NT2/D1 (cell line): Measurements from ENCODE around the gene APC.

Experiments used
- DNase-seq: peaks from one replicate; pipeline ENCODE4 v3.0.0-alpha.2; 2011; ENCODE audit warnings: low read depth, low spot score
- H3K27me3 ChIP-seq: 2 replicates; pipeline ENCODE4 v1.6.0; 2011; ENCODE audit warnings: mild to moderate bottlenecking; ENCODE audit not compliant: insufficient read length, insufficient read depth
- H3K36me3 ChIP-seq: 2 replicates; pipeline ENCODE4 v1.6.1; 2011; ENCODE audit warnings: mild to moderate bottlenecking, low read length, mixed read lengths; ENCODE audit not compliant: insufficient read depth, insufficient read length
- H3K4me1 ChIP-seq: 2 replicates; pipeline ENCODE4 v1.5.1; 2011; ENCODE audit not compliant: insufficient read depth, insufficient read length
- H3K4me3 ChIP-seq: 2 replicates; pipeline ENCODE4 v1.5.1; 2011; ENCODE audit warnings: low read depth; ENCODE audit not compliant: insufficient read length
- H3K9ac ChIP-seq: 2 replicates; pipeline ENCODE4 v1.6.0; 2011; ENCODE audit warnings: low read depth; ENCODE audit not compliant: insufficient read length
- H3K9me3 ChIP-seq: 2 replicates; pipeline ENCODE4 v1.5.1; 2011; ENCODE audit warnings: mild to moderate bottlenecking, low read length; ENCODE audit not compliant: insufficient read depth
- SUZ12 ChIP-seq: IDR thresholded peaks from 2 replicates; pipeline ENCODE4 v1.6.1; 2011; ENCODE audit not compliant: insufficient read length, insufficient read depth; ENCODE audit errors: extremely low read depth
- YY1 ChIP-seq: IDR thresholded peaks from 2 replicates; pipeline ENCODE4 v1.6.1; 2011; ENCODE audit not compliant: insufficient read length, insufficient read depth
- ZNF274 ChIP-seq: IDR thresholded peaks from 2 replicates; pipeline ENCODE4 v1.6.1; 2011; ENCODE audit warnings: mild to moderate bottlenecking, low read depth, low read length

The APC gene

GRCh38 chr5:112694853-112695709 lies 42.6 kb upstream of the APC start:
- Histone ChIP-seq H3K27me3 (no peaks in the 10 kb centered on the region), H3K9me3 (no peaks in the 10 kb centered on the region), H3K36me3 (no peaks in the 10 kb centered on the region), H3K4me3 (no peak overlapping the region), H3K4me1 (no peaks in the 10 kb centered on the region), H3K9ac (no peak overlapping the region)
- no peak for DNase-seq
- no peak for TF ChIP-seq YY1
- no peak for TF ChIP-seq SUZ12

DNA sequence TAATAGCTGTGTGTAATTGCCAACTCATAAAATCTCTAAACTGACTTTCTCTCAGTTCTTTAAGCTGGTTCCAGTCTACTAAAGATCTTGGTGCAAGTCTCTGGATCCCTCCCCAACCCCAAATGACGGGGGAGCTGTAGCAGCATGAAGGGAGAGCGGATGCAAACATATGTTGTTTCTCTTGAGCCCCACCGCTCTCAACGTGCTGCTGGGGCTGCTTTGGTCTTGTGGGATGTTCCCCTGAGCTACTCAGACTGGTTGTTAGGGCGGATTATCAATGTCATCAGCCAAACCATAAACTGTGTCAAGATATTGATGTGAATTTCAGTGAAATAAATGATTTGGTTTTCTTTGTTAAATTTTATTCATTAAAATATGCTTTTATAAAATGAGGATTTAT lies 40.9 kb upstream of the APC start:
- no peaks in the 10 kb centered on the region for H3K36me3 ChIP-seq
- no peaks in the 10 kb centered on the region for H3K4me1 ChIP-seq
- no peak for DNase-seq
- no peak overlapping the region for H3K4me3 ChIP-seq
- H3K27me3 ChIP-seq: no peaks in the 10 kb centered on the region
- no peaks in the 10 kb centered on the region for H3K9me3 ChIP-seq
- TF ChIP-seq ZNF274 (no peak), SUZ12 (no peak), YY1 (no peak)
- no peak overlapping the region for H3K9ac ChIP-seq

- Histone ChIP-seq H3K9ac (no peak overlapping the region), H3K4me1 (no peaks in the 10 kb centered on the region), H3K36me3 (no peaks in the 10 kb centered on the region), H3K27me3 (no peaks in the 10 kb centered on the region), H3K9me3 (no peaks in the 10 kb centered on the region), H3K4me3 (no peak overlapping the region)
- no peak for DNase-seq
- TF ChIP-seq SUZ12 (no peak), YY1 (no peak), ZNF274 (no peak)
Measured at GRCh38 chr5:112697322-112697721, 40.4 kb upstream of the APC start.

DNA sequence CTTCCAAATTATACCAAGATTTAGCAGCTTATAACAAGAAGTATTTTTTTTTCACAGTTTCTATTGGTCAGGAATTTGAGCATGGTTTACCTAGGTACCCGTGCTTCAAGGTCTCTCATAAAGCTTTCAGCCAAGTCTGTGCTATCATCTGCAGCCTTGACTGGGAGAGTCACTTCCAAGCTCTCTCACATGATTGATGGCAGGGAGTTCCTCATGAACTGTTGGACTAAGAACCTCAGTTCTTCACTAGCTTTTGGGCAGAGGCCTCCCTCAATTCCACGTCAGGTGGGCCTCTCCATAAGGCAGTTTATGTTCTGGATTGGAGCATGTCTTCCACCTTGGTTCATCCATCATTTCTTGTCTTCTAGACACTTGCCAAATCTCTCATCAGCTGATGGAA lies 39.9 kb upstream of the APC start:
- no peak overlapping the region for H3K4me3 ChIP-seq
- no peaks in the 10 kb centered on the region for H3K4me1 ChIP-seq
- H3K27me3 ChIP-seq: no peaks in the 10 kb centered on the region
- DNase-seq: no peak
- no peak overlapping the region for H3K9ac ChIP-seq
- H3K9me3 ChIP-seq: no peaks in the 10 kb centered on the region
- H3K36me3 ChIP-seq: no peaks in the 10 kb centered on the region
- TF ChIP-seq SUZ12: no peak

- no peaks in the 10 kb centered on the region for H3K27me3 ChIP-seq
- TF ChIP-seq YY1: no peak
- TF ChIP-seq ZNF274: no peak
- TF ChIP-seq SUZ12: no peak
- H3K4me3 ChIP-seq: no peak overlapping the region
- no peak for DNase-seq
- no peaks in the 10 kb centered on the region for H3K9me3 ChIP-seq
- H3K36me3 ChIP-seq: no peaks in the 10 kb centered on the region
- H3K4me1 ChIP-seq: no peaks in the 10 kb centered on the region
- H3K9ac ChIP-seq: no peak overlapping the region
Measured at GRCh38 chr5:112703866-112704820, 33.5 kb upstream of the APC start.

DNA sequence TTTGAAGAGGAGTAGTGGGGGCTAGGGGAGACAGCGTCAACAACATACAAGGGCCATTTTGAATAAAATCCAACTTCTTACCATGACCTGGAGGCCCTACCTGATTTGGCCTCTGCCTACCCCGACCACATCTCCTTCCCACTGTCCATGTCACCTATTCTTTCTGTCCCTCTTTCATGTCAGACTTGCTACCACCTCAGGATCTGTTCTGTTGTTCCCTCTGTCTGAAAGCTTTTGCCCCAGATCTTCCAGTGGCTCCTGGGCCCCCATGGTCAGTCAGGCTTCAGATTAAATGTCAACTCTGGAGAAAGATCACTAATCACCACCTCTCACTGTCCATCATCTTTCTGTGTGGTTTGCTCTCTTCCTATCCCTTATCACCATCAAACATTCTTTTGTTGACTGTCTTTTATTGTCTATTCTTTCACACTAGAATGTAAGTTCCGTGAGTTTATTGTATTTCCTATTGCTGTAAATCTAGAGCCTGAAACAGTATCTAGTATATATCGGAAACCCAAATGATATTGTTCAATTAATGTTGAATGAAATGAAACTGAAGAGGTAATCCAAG lies 31.2 kb upstream of the APC start:
- H3K36me3 ChIP-seq: no peaks in the 10 kb centered on the region
- H3K4me3 ChIP-seq: no peak overlapping the region
- no peak for TF ChIP-seq SUZ12
- TF ChIP-seq YY1: no peak
- no peak for TF ChIP-seq ZNF274
- no peak overlapping the region for H3K9ac ChIP-seq
- no peaks in the 10 kb centered on the region for H3K9me3 ChIP-seq
- no peaks in the 10 kb centered on the region for H3K27me3 ChIP-seq
- no peak for DNase-seq
- no peaks in the 10 kb centered on the region for H3K4me1 ChIP-seq
